Measurements from ENCODE around the gene LRCH1. TPM values are rescaled to one million over a fixed set of nuclear protein-coding genes. Genes with fewer than 3 reads are reported as not detected.

Gene LRCH1
- total RNA-seq, 4 donors from 2014 or later = 34.3 to 43.9 (median 40.3) TPM

DNA sequence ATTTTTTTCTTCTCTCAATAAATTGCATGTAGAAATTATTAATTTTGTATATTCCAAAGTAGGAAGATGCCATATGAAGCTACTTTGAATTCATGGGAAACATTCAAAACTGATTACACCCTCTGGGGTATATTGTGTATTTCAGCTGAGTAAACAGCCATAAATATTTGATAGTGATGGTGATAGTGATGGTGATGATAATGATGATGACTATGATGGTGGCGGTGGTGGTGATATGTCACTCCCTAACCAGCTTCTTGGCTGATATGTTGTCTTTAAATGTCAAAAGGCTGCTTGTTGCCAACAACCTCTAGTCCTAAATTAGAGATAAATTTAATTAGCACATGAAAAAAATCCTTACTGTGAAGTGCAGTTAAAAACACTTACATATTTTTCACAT lies 102.0 kb downstream of the LRCH1 start:
- no peak for TF ChIP-seq POLR2A (IDR thresholded peaks at IDR 0.05)
- TF ChIP-seq, protein P1, sequence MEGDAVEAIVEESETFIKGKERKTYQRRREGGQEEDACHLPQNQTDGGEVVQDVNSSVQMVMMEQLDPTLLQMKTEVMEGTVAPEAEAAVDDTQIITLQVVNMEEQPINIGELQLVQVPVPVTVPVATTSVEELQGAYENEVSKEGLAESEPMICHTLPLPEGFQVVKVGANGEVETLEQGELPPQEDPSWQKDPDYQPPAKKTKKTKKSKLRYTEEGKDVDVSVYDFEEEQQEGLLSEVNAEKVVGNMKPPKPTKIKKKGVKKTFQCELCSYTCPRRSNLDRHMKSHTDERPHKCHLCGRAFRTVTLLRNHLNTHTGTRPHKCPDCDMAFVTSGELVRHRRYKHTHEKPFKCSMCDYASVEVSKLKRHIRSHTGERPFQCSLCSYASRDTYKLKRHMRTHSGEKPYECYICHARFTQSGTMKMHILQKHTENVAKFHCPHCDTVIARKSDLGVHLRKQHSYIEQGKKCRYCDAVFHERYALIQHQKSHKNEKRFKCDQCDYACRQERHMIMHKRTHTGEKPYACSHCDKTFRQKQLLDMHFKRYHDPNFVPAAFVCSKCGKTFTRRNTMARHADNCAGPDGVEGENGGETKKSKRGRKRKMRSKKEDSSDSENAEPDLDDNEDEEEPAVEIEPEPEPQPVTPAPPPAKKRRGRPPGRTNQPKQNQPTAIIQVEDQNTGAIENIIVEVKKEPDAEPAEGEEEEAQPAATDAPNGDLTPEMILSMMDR (IDR thresholded peaks at IDR 0.05) = no peak
- no peak for DNase-seq (ENCODE audit: low spot score in 2 of 2)
- 39 to 40% methylated on average over 1 of the region's 1 CpG for WGBS, 2 donors

DNA sequence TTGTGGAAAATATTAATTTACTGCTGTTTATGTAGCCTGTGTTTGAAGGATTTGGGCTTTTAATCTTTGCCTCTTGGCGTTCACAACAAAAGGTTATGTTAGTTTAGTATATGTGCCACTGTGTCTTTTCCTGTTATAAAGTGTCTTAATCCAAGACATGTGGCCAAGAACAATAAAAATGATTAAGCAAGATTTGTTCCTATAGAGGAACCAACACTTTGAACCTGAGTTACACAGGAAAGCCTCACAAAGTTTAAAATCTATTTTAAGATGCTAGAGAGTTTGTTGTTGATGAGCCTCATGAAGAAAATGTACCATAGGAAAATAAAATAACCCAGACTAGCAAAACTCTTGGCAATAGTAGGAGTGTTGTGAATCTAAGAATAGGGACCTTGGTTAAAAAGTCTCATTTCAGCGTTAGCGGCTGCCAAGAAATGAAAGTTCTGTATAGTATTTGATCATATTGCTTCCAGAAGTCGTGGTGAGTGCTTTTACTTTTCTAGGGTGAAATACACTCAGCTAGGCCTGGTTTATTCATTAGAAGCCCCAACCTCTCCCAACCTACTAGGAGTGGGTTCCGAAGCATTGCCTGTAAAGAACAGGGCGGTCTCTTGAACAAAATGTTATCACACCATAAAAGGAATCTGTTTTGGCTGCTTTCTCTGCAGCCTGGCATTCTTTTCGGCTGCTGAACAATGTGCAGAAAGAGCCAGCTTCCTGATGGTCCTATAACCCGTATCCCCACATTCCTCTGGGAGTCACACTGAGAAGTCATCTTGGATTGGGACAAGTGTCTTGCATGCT lies 102.6 kb downstream of the LRCH1 start:
- WGBS, 2 donors = 17 to 25% methylated on average over 8 of the region's 8 CpGs
- TF ChIP-seq, protein P1 (IDR thresholded peaks at IDR 0.05) = no peak
- TF ChIP-seq POLR2A (IDR thresholded peaks at IDR 0.05) = no peak
- no peak overlapping the region for H3K4me3 ChIP-seq (ENCODE audit: low read depth, poor library complexity, severe bottlenecking)
- intact Hi-C loops (cut with DNase I; ENCODE audit: low total_unique reads) = no loop called here
- DNase-seq (ENCODE audit: low spot score in 2 of 2) = no peak

More for the DNA sequence above, 102.0 kb downstream of the LRCH1 start:
- intact Hi-C loops (cut with DNase I; ENCODE audit: low total_unique reads) = no loop called here
- H3K4me3 ChIP-seq (ENCODE audit: low read depth, poor library complexity, severe bottlenecking) = no peak overlapping the region

DNA sequence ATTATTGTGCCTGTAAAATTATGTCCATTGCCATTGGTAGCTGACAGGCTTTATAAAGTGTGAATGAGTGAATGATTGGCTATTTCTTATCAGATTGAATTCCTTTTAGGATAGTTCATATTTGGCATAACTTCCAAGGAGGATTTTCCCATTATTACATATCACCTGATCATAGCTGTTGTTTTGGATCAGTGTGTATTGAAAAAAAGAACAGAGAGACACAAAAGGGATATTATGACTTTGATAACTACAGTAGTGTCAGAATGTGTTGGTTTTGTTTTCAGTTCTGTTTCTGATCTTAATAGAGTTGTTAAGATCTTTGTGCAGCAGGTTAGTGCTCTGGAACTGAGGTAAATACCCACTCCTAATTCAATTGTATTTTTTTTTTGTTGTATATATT lies 103.8 kb downstream of the LRCH1 start:
- TF ChIP-seq POLR2A (IDR thresholded peaks at IDR 0.05) = no peak
- TF ChIP-seq, protein P1 (IDR thresholded peaks at IDR 0.05) = no peak
- DNase-seq (ENCODE audit: low spot score in 2 of 2) = no peak
- no peak overlapping the region for H3K4me3 ChIP-seq (ENCODE audit: low read depth, poor library complexity, severe bottlenecking)
- intact Hi-C loops (cut with DNase I; ENCODE audit: low total_unique reads) = no loop called here

DNA sequence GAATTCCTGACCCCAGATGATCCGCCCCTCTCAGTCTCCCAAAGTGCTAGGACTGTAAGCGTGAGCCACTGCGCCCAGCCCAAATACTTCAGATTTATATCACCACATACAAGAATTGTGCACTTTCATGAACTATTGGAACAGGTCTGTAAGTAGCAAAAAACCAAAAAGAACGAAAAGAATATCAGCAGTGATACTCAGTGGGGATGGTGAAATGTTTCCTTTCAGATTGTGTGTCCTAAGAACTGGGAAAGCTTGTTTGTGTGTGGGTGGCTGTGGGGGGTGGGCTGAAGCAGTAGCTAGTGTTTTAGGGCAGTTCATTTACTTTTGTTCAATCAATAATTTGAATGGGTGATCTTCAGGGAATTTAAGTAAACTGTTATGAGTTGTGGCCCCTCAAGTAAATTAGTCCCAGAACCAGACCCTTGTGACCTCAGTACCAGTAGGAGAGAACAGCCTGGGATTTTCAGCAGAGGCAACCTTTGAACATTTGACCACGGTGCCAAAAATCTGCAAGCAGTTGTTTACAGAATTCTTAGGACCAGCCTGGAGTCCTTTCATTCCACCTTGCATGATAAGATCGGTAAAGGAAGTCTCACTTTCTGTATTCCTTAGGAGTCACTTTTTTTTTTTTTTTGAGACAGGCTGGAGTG lies 106.6 kb downstream of the LRCH1 start:
- no peak overlapping the region for H3K4me3 ChIP-seq (ENCODE audit: low read depth, poor library complexity, severe bottlenecking)
- intact Hi-C loops (cut with DNase I; ENCODE audit: low total_unique reads) = no loop called here
- no peak for TF ChIP-seq POLR2A (IDR thresholded peaks at IDR 0.05)
- TF ChIP-seq, protein P1 (IDR thresholded peaks at IDR 0.05) = no peak
- WGBS, 2 donors = 89 to 95% methylated on average over 6 of the region's 6 CpGs
- no peak for DNase-seq (ENCODE audit: low spot score in 2 of 2)

GRCh38 chr13:46660416-46660815 lies 107.4 kb downstream of the LRCH1 start:
- no peak overlapping the region for H3K4me3 ChIP-seq (ENCODE audit: low read depth, poor library complexity, severe bottlenecking)
- no peak for DNase-seq (ENCODE audit: low spot score in 2 of 2)
- intact Hi-C loops (cut with DNase I; ENCODE audit: low total_unique reads) = no loop called here
- TF ChIP-seq POLR2A (IDR thresholded peaks at IDR 0.05) = no peak
- TF ChIP-seq, protein P1 (IDR thresholded peaks at IDR 0.05) = no peak
- WGBS, 2 donors = 58 to 80% methylated on average over 3 of the region's 3 CpGs

Measured in lower leg skin (tissue), 4 donors.